Fibroblast of villous mesenchyme (primary cell): Measurements from ENCODE around the gene AKT2. TPM values are rescaled to one million over a fixed set of nuclear protein-coding genes. Genes with fewer than 3 reads are reported as not detected.
A peak's percentile ranks its signal among the peaks of the same experiment; 100 is the strongest.

Source experiments
- DNase-seq: peaks from one replicate; pipeline ENCODE4 v3.0.0-alpha.2; 2010; ENCODE audit warnings: low read depth
- H3K4me3 ChIP-seq: 2 replicates; pipeline ENCODE4 v1.5.1; 2011; ENCODE audit warnings: low read depth, mild to moderate bottlenecking, low read length
- total RNA-seq: library from RNA; depleted of rRNA; stranded (reverse); fragments of >200 nt; gene quantifications from 2 replicates; pipeline ENCODE4 v1.2.3, GENCODE V29; 2012
- TF ChIP-seq, protein P1 (sequence below): IDR thresholded peaks from 2 replicates; pipeline ENCODE4 v1.5.1; 2012; ENCODE audit warnings: low read depth, mild to moderate bottlenecking, low read length; ENCODE audit not compliant: insufficient read depth

The AKT2 gene
- total RNA-seq, 1 donor: 142 TPM

DNA sequence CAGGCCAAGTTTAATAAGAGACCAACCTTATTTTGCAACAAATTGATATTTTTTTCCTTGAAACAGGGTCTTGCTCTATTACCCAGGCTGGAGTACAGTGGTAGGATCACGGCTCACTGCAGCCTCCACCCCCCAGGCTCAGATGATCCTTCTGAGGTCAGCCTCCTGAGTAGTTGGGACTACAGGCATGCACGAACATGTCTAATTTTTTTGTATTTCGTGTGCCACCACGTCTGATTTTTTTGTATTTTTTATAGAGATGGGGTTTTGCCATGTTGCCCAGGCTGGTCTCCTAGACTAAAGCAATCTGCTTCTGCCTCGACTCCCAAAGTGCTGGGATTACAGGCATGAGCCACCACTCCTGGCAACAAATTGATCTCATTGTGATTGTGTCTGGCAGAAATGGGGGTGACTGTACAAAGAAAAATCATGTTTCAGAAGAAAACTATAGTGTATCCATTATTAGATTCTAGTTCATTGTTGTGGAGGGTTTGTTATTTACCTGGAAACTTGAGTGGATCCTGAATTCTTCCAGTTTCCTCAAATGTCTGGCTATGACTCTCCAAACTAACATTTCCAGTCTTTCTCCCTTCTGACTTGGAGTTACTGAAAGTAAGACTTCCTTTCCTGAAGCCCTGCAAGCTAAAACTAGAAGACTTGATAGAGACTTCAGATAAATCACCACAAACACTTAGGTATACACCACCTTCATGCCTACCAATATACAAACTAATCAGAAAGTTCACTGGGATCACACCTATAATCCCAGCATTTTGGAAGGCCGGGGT, 17.3 kb upstream of the AKT2 start:
- TF ChIP-seq, protein P1, sequence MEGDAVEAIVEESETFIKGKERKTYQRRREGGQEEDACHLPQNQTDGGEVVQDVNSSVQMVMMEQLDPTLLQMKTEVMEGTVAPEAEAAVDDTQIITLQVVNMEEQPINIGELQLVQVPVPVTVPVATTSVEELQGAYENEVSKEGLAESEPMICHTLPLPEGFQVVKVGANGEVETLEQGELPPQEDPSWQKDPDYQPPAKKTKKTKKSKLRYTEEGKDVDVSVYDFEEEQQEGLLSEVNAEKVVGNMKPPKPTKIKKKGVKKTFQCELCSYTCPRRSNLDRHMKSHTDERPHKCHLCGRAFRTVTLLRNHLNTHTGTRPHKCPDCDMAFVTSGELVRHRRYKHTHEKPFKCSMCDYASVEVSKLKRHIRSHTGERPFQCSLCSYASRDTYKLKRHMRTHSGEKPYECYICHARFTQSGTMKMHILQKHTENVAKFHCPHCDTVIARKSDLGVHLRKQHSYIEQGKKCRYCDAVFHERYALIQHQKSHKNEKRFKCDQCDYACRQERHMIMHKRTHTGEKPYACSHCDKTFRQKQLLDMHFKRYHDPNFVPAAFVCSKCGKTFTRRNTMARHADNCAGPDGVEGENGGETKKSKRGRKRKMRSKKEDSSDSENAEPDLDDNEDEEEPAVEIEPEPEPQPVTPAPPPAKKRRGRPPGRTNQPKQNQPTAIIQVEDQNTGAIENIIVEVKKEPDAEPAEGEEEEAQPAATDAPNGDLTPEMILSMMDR: no peak

DNA sequence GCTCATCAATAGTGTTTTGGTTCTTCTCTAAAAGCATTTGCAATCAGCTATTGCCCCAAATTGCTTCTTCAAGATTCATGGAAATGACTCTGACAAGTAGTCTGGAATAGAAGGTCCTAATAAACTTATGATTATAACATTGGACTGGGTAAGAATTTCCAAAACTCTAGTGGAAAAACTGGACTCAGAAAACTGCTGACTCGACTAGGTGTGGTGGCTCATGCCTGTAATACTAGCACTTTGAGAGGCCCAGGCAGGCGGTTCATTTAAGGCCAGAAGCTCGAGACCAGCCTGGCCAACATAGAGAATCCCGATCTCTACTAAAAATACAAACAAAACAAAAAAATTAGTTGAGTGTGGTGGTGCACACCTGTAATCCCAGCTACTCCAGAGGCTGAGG, 15.5 kb upstream of the AKT2 start:
- no peak for DNase-seq
- TF ChIP-seq, protein P1: no peak
- no peak overlapping the region for H3K4me3 ChIP-seq

More for the DNA sequence above, 17.3 kb upstream of the AKT2 start:
- no peak overlapping the region for H3K4me3 ChIP-seq
- no peak for DNase-seq

DNA sequence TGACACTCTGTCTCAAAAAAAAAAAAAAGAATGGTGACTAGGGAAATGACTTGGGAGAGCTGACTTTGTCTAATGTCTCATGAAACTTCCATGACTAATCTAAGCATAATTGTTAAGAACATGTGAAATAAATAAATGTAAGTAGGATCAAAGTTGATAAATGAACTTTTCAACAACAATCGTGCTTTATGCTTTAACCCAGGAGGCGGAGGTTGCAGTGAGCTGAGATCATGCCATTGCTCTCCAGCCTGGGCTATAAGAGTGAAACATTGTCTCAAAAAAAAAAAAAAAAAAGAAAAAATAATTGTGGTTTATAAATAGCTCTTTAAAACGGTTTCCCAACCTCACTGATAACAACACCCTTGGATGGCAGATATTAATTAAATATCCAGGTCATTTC, 12.9 kb upstream of the AKT2 start:
- H3K4me3 ChIP-seq: no peak overlapping the region
- no peak for DNase-seq
- TF ChIP-seq, protein P1: no peak

DNA sequence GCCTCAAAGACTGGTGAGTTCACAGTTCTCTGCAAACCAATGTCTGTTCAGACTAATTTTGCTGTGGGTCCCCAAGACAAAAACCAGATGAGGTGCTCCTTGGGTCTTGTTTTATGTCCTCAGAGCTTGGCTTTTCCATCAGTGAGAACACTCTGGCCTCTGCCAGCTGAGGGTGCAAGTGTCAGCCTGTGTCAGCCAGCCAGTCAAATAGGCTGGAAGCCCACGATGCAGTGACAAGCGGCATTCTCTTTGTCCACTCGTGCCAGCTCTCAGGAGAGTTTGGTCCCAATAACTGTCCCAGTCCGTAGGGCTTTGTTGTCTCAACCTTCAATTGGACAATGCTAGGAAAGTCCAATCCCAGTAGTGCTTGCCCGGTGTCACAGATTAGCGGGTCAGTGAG, 9.4 kb upstream of the AKT2 start:
- H3K4me3 ChIP-seq: no peak overlapping the region
- TF ChIP-seq, protein P1: no peak
- no peak for DNase-seq

DNA sequence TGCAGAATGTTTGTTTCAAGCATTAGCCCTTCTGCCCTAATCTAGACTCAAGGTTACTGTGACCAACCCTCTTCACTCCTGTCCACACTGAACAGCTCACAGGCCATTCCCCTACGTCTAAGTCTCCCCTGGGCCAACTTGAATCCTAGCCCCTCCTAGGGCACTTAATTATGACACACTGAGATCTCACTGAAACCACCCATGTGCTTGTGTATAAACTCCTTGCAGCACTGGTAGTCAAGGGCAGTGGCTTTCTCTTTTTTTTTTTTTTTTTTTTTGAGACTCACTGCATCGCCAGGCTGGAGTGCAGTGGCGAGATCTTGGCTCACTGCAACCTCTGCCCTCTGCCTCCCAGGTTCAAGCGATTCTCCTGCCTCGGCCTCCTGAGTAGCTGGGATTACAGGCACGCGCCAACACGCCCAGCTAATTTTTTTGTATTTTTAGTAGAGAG, 1.9 kb upstream of the AKT2 start:
- no peak overlapping the region for H3K4me3 ChIP-seq
- DNase-seq: no peak

DNA sequence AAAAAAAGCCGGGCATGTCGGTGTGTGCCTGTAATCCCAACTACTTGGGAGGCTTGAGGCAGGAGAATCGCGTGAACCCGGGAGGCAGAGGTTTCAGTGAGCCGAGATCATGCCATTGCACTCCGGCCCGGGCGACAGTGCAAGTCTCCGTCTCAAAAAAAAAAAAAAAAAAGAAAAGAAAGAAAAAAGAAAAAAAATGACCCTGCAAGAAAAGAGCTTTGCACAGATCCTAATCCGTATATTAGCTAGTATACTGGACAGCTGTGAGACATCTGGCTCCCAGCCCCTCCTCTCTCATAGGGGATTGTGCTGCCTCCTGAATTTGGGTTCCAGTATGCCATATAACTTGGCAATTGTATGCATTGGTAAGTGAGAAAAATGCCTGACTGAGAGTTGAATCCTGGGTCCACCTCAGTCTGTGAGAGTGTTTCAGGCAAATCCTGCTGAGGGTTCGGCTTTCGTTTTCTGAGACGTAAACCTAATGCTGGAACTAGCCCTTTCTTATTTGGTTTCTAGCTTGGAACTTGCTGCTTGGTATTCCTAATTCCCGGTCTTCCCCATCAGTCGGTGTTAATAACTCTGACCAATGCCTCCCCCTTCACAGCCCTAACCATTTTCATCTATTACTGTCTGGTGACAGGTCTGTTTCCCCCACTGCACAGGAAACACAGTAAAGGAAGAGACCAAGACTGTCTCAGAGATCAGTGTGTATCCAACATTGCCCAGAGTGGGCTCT, 1.3 kb upstream of the AKT2 start:
- TF ChIP-seq, protein P1: no peak
- H3K4me3 ChIP-seq: peak overlapping the region; percentile 10
- DNase-seq: no peak

More for the DNA sequence above, 1.9 kb upstream of the AKT2 start:
- TF ChIP-seq, protein P1: no peak
